GM19467 (cell line): ENCODE data around the gene TLK2.

ENCODE experiments used
- ATAC-seq: cut with Tn5 transposase; IDR thresholded peaks from one replicate; pipeline ENCODE4 v1.9.1; 2021; ENCODE audit warnings: mild to moderate bottlenecking, moderate library complexity; ENCODE audit not compliant: unreplicated experiment

Gene TLK2

DNA sequence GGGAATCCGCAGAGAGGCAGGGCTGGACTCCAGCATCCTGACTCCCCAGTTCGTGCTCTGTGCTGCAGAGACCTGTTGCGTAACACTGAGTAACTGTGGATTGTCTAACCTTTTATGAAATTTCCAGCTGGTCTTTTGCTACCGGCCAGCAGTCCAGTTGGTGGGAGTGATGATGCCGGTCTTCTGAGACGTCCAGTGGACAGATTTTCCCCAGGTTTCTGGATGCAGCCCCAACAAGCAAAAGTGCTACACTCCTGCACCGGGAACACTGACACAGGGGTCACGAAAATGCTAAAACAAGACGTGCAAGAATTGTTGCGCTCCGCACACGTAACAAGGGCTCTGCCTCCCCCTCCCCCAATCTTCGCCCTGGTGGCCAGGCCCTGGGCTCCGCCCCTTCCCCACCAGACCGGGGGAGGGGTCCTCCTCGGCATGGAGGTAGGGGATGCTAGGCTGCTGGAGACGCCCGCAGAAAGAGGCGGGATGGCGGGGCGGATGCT, 148.1 kb downstream of the TLK2 start:
- ATAC-seq = no peak

DNA sequence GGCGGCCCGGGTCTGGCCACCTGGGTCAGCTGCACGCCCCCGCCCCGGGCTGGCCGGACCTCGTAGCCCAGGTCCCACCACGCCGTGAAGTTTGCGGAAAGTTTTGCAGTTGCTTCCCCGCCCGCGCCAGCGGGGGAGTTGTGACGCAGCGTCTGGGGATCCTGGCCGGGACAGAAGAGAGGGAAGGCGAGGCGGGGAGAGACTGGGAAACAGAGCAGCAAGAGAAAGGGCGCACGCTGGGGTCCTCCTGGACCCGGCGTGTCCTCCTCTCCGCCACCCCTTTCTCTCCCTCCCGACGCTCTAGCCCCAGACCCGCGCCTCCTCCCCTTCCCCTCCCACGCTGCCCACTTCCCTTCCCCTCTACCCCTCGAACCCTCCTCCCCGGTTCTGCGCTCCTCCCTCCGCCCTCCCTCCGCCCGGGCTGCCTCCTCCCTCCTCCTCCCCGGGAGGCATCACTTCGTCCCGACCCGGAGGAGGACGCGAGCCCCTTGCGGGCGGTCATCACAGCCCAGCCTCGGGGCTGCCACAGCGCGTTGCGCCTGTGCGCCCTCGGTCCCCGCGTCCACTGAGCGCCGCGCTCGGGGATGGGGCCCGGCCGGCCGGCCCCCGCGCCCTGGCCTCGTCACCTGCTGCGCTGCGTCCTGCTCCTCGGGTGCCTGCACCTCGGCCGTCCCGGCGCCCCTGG, 148.7 kb downstream of the TLK2 start, which contains the start of gene MRC2:
MRC2 (plus strand) TSS at position 452 of the 685 bp plus-strand sequence; CDS start at position 585, 133 bp downstream.
- ATAC-seq = no peak

DNA sequence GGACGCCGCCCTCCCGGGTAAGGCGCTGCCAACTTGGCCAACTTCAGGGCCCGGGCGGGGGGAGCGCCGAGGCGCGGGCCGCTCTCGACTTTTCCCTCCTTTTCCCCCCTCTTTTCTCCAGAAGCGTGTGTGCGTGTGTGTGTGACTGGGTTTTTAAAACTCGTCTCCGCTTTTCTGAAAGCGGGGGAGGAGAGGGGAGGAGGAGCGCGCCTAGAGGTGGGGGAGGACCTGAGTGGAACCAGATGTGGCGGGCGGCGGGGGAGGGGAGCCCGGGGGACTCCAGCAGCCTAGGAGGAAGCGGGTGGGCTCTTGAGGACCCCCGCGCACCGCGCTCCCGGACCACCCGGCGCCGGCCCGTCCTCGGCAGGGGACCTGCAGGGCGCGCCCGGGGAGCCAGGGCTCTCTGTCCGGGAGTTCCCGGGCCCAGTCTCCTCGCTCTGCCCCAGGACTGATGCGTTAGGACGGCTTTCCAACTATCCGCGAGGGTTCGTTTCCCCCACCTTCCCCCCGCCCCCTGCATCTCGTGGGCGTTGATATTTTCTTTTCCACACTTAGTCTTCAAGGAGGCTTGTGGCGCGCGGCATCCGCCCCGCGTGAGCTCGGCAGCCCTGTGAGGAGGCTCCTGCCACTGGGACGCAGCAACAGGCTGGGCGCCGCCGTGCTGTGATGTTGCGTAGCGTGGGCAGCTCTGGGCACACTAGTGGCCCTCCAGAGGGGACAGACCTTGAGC, 149.4 kb downstream of the TLK2 start:
- ATAC-seq = no peak

DNA sequence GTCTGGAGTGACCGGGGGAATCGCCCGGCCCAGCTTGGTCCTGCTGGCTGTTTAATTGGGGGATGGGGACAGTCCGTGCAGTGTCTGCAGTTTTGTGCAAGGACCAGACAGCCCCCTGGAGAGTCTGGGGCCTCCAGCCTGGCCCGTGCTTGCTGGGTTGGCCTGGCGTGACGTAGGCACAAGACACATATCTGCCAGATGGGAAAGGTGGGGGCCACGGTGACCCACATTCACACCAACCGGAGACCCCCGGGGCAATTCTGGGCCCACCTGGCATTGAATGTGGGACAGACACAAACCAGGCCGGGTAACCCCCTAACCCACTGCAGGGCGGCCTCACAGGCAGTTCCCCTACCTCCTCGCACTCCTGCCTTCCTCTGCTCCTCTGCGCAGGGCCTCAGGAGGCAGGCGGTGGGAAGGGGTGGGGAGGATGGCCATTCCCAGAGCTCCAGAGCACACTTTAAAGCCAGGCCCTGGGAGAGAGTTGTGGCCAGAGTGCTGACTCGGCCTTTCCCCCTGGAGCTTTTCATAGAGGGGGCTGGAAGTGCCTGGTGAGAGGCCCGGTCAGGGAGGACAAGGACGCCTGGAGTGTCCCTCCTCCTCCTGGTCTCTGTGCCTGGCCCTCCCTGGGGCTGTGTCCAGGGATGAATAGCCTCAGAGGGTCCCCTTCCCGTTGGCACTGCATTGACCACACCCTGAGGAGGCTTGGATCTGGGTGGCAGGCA, 150.4 kb downstream of the TLK2 start:
- no peak for ATAC-seq

DNA sequence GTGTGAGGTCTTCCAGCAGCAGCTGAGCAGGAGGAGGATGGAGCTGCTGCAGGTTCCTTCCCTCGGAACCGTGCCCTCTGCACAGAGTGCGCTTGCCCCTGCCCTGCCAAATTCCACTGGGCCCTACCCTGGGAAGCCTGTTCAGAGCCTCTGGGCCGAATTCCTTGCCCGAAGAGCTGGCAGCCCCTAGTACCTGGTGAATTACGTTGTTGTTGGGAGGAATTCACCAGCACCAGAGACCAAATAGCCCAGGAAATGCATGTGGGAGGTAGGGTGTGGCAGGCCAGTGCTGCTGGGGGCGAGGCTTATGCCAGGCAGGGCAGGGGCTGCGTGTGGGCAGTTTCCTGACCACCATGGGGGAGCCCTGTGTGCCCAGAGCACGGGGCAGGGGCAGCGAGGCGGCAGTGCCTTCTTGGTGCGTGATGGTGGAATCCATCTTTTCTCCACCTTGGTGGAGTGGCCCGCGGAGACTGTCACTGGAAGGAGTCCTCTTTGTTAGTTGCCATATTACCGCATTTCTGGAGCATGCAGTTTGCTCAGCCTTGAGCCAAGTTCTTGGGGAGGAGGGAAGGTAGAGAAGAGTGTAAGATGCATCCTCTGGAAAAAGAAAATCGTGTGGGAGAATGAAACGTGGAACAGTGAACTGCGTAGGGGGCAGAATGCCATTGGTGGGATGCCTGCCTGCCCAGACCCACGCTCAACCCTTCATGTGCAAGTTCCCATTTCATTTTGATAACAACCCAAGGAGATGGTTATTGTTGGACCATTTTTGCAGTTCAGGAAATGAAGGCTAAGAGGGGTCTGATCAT, 151.1 kb downstream of the TLK2 start:
- ATAC-seq = no peak

DNA sequence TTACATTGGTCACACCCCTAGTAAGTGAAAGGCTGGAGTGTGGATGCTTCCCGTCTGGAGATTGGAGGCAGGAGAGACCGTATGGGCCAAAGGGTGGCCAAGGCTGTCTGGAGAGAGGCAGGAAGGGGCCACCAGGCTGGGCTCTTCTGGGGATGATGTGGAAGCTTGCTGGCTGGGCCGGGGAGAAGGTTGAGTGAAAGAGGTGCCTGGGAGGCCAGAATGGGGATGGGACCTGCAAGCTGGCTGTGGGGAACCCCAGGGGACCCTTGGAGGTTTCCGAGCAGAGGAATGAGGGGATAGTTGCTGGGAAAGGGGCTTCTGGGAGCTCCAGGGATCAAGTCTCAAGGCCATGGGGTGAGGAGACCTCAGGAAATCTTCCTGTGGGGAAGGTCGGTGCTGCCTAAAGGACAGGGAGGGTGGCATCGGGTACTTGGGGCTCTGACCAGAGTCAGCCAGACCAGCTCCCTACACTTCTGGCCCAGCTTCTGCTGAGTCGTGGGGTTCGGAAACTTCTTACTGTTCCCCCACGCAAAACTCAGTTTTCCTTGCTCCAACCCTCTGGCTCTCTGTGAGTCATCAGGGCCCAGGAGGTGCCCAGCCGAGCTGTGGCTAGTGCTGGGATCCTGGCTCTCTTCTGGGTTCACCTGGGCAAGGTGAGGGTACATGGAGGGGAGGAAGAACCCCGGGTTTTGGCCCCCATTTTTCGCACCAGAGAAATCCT, 151.9 kb downstream of the TLK2 start:
- ATAC-seq = no peak

DNA sequence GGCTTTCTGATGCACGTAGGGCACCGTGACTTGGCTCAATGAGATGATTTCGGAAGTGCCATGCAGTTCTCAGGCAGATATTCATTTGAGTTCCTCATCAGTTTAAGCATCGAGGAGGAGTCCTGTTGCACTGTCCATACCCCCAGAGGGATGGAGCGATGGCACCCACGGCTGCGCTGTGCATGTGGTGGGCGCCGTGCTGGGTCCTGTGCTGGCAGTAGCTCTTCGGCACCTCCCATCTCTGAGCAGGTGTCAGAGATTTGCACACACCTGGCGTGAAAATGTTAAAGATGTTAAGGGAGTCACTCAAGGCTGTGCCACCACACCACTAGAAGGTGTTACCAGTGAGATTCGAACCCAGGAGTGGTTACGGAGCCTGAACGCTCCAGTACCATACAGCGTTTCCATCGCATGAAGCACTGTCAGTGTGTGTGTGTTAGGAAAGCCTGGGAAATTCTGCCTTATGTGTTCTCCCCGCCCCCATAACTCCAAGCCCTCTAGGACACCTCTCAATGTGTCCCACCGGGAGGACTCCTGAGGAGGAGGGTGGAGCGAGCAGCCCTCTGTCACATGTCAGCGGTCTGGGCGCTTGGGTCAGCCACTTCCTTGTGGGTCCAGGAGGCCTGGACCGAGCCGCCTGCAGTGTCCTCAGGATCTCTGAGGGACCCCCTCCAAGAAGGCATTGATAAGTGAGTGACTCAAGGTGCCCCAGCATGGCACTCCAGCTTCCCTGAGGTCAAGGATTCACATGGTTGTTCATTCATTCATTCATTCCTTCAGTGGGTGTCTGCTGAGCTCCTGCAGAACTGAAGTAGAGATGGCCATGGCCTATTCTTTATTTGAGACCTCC, 152.7 kb downstream of the TLK2 start:
- ATAC-seq = no peak

DNA sequence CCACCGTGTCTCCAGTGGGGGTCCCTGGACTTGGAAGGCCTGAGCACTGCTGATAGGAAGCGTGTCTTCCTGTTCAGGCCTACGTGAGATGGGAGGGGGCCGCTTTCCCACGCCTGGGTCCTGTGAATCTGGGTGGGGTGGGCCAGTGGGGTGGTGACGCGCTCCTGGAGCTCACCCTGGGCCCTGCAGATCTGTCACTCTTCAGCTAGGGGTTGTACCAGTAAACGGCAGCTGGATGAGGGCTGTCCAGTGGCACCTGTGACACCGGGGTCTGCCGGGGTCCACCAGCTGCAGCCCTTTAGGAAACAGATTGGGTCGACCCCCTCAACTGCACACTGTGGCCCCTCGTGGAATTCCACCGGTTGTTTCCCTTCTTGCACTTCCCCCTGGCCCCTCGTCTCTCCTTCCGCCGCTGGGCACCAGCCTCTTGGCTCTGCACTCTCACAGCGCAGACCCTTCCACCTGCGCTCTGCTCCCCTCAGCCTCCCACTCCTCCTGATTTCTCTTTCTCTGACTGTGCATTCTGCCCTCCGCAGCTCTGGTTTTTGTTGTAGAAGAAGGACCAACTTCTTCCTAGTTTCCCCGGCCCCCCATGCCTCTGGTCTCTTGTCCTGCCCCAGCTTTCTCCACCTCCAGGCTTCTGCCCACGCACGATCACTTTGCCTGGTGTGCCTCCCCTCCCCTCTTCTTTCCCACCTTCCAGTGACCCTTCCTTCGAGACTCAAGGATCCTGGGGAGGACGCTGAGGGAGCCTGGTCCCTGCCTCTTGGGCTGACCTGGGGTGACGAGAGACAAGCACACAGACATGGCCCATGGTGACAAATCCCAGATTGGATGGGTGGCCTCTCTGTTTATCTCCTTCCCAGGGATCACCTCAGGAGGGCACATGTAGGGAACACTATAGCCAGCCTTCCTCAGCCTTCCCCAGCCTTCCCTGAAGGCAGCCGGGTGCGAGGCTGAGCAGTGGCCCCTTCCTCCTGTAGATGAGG, 153.6 kb downstream of the TLK2 start:
- no peak for ATAC-seq

DNA sequence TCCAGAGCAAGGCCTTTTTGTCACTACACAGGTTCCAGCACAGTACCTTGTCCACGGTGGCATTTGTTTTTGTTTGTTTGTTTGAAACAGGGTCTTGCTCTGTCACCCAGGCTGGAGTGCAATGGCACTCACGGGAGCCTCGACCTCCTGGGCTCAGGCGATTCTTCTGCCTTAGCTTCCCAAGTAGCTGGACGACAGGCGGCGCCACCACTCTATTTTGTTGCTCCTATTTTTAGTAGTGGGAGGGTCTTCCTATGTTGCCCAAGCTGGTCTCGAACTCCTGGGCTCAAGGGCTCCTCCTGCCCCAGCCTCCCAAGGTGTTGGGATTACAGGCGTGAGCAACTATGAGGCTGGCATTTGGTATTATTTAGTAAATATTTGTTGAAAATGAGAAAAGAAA, 159.2 kb downstream of the TLK2 start:
- ATAC-seq = no peak

DNA sequence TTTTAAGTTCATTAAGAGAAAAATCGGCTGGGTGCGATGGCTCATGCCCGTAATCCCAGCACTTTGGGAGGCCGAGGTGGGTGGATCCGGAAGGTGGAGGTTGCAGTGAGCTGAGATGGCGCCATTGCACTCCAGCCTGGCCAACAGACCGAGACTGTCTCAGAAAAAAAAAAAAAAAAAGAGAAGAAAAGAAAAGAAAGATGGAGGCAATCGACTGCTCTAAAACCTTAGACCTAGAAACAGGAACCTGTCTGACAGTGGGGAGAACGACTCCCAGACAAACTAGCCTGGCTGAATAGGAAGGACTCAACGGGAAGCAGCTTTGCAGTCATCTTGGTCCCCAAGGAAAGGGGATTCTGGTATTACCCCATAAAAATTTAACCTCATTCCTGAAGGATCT, 162.5 kb downstream of the TLK2 start:
- no peak for ATAC-seq

DNA sequence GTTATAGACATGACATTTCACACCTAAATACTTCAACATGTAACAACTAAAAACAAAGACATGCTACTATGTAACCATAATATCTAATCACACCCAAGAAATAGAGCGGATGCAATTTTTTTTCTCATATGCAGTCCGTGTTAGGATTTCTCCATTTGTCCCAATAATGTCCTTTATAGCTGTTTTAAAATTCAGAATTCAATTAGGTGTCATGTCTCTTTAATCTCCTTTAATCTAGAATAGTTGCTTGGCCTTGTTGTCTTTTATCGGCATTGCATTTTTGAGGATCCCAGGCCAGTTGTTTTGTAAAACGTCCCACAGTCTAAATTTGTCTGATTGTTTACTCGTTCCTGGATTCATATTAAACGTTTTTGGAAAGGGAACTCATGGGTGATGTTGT, 163.3 kb downstream of the TLK2 start:
- ATAC-seq = no peak

DNA sequence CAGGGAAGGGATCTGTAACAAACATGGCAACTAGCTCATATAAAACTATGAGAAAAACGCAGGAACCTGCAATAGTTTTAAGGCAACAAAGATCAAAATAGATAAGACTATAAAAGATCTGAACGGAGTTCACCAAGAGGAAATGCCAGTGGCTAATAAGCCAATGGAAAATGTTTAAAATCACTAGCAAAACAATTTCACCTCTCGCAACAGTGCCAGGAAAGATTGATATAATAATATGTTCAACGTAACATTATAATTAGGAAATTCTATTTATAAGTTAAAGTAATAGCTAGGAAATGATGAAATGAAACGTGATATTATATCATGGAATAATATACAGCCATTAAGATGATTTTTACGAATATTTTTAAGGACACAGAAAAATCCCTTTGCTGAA, 164.9 kb downstream of the TLK2 start:
- ATAC-seq = no peak

DNA sequence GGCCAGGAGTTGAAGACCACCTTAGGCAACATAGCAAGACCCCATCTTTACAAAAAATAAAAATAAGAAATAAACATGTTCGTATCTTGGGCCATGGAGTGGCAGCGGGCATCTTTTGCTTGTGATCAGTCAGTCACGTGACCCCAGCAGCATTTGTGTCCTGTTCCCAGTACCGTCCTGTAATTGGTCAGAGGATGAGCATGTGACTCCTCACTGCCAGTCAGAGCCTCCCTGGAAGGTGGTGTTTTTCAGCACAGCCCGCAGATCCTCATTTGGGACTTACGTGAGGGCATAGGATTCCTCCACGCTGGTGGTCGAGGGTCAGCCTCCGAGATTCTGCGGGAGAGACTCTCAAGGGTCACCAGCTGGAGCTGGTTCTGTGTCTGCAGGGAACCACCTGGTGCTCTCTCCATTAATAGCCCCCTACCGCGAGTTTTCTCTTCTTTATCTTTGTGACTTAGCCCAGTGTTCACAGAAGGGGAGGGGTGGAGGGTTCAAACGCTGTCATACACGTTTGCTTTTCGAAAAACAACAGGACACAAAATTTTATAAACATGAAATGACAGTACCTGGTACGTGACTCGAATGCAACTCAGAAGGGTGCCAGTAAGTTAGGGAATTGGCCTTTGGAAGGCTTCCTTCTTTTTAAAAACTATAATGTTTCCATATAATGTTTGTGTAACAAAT, 166.0 kb downstream of the TLK2 start:
- ATAC-seq = no peak

DNA sequence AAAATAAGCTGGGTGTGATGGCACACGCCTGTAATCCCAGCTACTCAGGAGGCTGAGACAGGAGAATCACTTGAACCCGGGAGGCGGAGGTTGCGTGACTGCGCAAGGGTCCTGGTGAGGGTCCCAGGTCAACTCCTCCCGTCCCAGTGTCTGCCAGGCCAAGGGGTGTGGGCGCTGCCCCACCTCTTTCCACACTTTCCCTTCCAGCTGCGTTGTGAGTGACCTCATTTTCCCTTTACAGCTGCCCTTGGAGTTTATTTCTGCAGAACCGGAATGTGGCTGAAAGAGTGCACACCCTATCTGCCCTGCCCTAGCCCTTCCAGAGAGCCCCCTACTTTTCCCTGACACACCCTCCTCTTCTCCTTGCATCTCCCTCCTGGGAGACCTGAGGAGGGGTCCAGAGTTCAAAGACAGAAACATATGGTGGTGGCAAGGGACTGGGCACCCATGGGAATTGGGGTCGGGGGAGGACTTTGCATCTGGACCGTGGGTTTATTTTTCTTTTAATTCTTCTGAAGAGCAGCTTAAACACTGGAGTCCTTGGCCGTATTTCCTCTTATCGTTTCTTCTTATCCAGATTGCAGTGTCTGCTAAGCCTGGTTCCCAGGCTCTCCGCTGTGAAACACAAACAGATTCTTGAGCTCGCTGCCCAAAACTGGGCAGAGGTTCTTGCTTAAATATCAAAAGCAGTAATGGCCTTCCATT, 169.8 kb downstream of the TLK2 start:
- ATAC-seq = no peak

DNA sequence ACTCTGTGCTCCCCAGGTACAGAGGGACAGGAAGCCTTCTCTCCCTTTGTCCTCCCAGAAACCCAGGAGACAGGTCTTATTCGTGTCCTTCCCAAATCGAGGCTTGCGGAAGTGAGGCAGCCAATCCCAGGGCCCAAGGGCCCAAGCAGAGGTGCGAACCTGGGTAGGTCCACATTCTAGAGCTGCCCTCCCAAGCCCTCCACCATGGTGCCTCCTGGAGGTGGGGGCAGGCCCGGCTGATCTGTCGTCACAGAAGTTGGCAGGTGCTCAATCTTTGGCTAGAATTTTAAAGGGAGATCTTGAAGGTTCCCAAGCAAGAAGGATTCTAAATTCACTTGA, 170.3 kb downstream of the TLK2 start:
- ATAC-seq = no peak

DNA sequence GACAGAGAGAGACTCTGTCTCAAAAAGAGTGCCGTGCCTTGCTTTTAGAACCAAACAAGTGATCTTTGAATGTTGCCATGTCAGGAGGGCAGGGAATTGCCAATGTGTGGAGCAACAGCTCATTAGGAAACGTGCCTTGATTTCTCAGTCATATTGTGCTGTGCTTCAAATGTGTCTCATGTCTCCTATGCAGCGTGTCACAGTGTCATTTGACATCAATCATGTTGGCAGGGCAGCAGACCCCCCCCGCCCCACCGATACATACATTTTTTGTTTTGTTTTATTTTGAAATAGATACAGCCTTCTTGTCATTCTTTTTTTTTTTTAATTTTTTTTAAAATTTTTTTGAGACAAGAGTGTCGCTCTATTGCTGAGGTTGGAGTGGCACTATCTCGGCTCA, 170.9 kb downstream of the TLK2 start:
- ATAC-seq = no peak

DNA sequence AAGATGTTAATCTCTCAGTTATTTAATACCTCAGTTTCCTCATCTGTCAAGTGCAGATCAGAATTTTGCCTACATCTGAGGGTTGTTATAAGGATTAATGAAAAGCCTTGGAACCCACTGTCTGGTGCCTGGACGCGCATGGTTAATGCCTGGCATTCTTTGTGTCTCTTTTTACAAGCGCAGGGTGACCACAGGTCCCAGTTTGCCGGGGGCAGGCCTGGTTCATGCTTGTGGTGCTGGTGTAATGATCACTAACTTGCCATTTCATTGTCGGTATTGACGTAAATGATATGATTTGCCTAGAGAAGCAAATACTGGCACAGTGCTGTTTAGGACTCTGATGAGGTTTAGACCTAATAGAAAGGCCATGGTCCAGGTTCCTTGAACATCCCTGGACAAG, 172.0 kb downstream of the TLK2 start:
- no peak for ATAC-seq
